ENCODE data around the gene CRYBB3. TPM values are rescaled to one million over a fixed set of nuclear protein-coding genes. Genes with fewer than 3 reads are reported as not detected.
A peak's percentile ranks its signal among the peaks of the same experiment; 100 is the strongest.
"Not testable (repeated sequence)": the region's sequence is repeated elsewhere in the genome, so short reads cannot be mapped to it uniquely, and the experiment has no call there.

Gene CRYBB3
- total and polyA plus RNA-seq, 9 of the 15 experiments (the other 6 are each of a cell fraction or from before 2014, with no cell fraction given) = not detected

- ChIA-PET CTCF (ENCODE audit: low intra/inter-chr PET ratio) (no interaction called here), POLR2A (no interaction called here)
- TF ChIP-seq ADNP (tag; IDR thresholded peaks at IDR 0.05) = 0 out of 2 replicates have a peak, but pooled peaks have one; percentile 27
- no peak for TF ChIP-seq ATF3 (IDR thresholded peaks at IDR 0.05)
- TF ChIP-seq ATF3 (CRISPR knock-in tag; conservative IDR thresholded peaks at IDR 0.05) = no peak
- peak; percentile 73 for TF ChIP-seq RBM25 (IDR thresholded peaks at IDR 0.05; ENCODE audit: low read depth, low read length, severe bottlenecking)
- no peak for TF ChIP-seq ILK (tag; IDR thresholded peaks at IDR 0.05; ENCODE audit: borderline replicate concordance, low read depth)
- TF ChIP-seq XRCC5 (IDR thresholded peaks at IDR 0.05; ENCODE audit: low read depth, low read length) = no peak
- Histone ChIP-seq H3K9me1 (ENCODE audit: control insufficient read depth, insufficient read depth, low read length) (no peaks in the 10 kb centered on the region), H3K36me3 (ENCODE audit: control insufficient read depth, insufficient read depth, low read length) (no peaks in the 10 kb centered on the region), H3K27me3 (ENCODE audit: control insufficient read depth in 2 of 2, insufficient read depth in 2 of 2, low read length in 2 of 2) (peaks cover 4 to 12% of the 10 kb centered on the region in 2 experiments; a peak in 2 of 5 replicates), H3K9ac (ENCODE audit: insufficient read depth in 1 of 2, low read depth in 2 of 2, low read length in 2 of 2) (no peak overlapping the region), H3K79me2 (ENCODE audit: control insufficient read depth, insufficient read depth, low read length) (no peaks in the 10 kb centered on the region), H3K27ac (ENCODE audit: extremely low read depth, low read depth, low read length) (no peak overlapping the region), H3K4me1 (replicated peaks in 1 of 2; ENCODE audit: control insufficient read depth in 2 of 2, insufficient read depth in 2 of 2, low read length in 2 of 2) (no peaks in the 10 kb centered on the region; a peak in 1 of 5 replicates), H4K20me1 (replicated peaks; ENCODE audit: control insufficient read depth, insufficient read depth, low read length) (0 out of 2 replicates have a peak, but pooled peaks cover 3% of the 10 kb centered on the region), H3K4me2 (ENCODE audit: insufficient read depth, low read length) (no peak overlapping the region), H3K9me3 (replicated peaks; ENCODE audit: control insufficient read depth, insufficient read depth, low read depth, low read length) (no peaks in the 10 kb centered on the region), H3K4me3 (no peak overlapping the region), H2AFZ (ENCODE audit: low read depth, low read length) (no peak overlapping the region)
- intact Hi-C loops (cut with micrococcal nuclease) = no loop called here
- in situ Hi-C loops (cut with MboI) = loop anchor here (10.0 to 25.0 kb wide), 2 partner anchors 132 to 1134 kb away; no protein-coding TSS in a partner anchor
- WGBS (ENCODE audit: insufficient coverage, low coverage, missing lambda C conversion rate) = 4% methylated on average over 4 of the region's 4 CpGs
- no TSS peak for BruUV-seq (replicated peaks)
- FAIRE-seq = no peak
- no peak for DNase-seq (ENCODE audit: extremely low read depth in 1 of 4, low spot score in 3 of 4)
- no peak for ATAC-seq
These were observed 3.4 kb downstream of the CRYBB3 start for GRCh38 chr22:25203082-25203481.

DNA sequence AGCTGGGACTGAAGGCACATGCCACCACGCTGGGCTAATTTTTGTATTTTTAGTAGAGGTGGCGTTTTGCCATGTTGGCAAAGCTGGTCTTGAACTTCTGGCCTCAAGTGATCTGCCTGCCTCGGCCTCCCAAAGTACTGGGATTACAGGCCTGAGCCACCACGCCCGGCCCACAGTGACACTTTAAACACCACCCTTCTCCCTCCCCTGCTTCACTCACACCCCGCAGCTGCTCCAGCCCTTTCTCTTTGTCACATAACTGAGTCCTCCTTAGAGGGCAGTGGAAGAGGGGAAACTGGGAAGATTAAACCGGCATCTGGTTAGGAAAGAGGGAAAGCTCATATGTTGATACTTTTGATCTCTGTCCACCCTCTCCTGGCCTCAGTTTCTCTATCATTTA is 4.9 kb downstream of the CRYBB3 start:
- POLR2A ChIA-PET; H2AFZ ChIP-seq (ENCODE audit: low read depth, low read length); ATAC-seq; H3K9ac ChIP-seq (ENCODE audit: insufficient read depth in 1 of 2, low read depth in 2 of 2, low read length in 2 of 2); H3K9me1 ChIP-seq (ENCODE audit: control insufficient read depth, insufficient read depth, low read length); H3K4me3 ChIP-seq; H4K20me1 ChIP-seq (replicated peaks; ENCODE audit: control insufficient read depth, insufficient read depth, low read length); H3K27ac ChIP-seq (ENCODE audit: extremely low read depth, low read depth, low read length); intact Hi-C loops (cut with micrococcal nuclease); CTCF ChIA-PET (ENCODE audit: low intra/inter-chr PET ratio); H3K4me1 ChIP-seq (replicated peaks in 1 of 2; ENCODE audit: control insufficient read depth in 2 of 2, insufficient read depth in 2 of 2, low read length in 2 of 2); H3K9me3 ChIP-seq (replicated peaks; ENCODE audit: control insufficient read depth, insufficient read depth, low read depth, low read length); H3K4me2 ChIP-seq (ENCODE audit: insufficient read depth, low read length); DNase-seq (ENCODE audit: extremely low read depth in 1 of 4, low spot score in 3 of 4); H3K79me2 ChIP-seq (ENCODE audit: control insufficient read depth, insufficient read depth, low read length); BruUV-seq (replicated peaks); FAIRE-seq; H3K36me3 ChIP-seq (ENCODE audit: control insufficient read depth, insufficient read depth, low read length): not testable (repeated sequence)
- H3K27me3 ChIP-seq (ENCODE audit: control insufficient read depth in 2 of 2, insufficient read depth in 2 of 2, low read length in 2 of 2) = peaks cover 4 to 12% of the 10 kb centered on the region in 2 experiments; a peak in 2 of 5 replicates
- in situ Hi-C loops (cut with MboI) = loop anchor here (10.0 to 25.0 kb wide), 2 partner anchors 130 to 1133 kb away; no protein-coding TSS in a partner anchor
- WGBS (ENCODE audit: insufficient coverage, low coverage, missing lambda C conversion rate) = 7% methylated on average over 5 of the region's 7 CpGs

Data from K562 (cell line).